ENCODE data around the gene CCDC102A. TPM values are rescaled to one million over a fixed set of nuclear protein-coding genes. Genes with fewer than 3 reads are reported as not detected.

CCDC102A gene
- total and polyA plus RNA-seq, 2 of the 13 experiments (the other 11 are each of a cell fraction or from before 2014, with no cell fraction given), result 2.1 to 2.8 TPM

GRCh38 chr16:57482845-57483545 is 53.4 kb downstream of the CCDC102A start (continued):
- peak; percentile 71 for TF ChIP-seq HNF4G (IDR thresholded peaks at IDR 0.05; ENCODE audit: borderline replicate concordance, low read depth, low read length)
- peak; percentile 94 for TF ChIP-seq HNF4G (CRISPR knock-in tag; IDR thresholded peaks at IDR 0.05; ENCODE audit: borderline replicate concordance, low read depth)
- TF ChIP-seq HDAC2 (CRISPR knock-in tag; IDR thresholded peaks at IDR 0.05), result peak; percentile 86
- no peak for TF ChIP-seq FOXP1 (IDR thresholded peaks at IDR 0.05)
- TF ChIP-seq FOXP1 (CRISPR knock-in tag; IDR thresholded peaks at IDR 0.05), result peak; percentile 12; the same call in 1 of the 2 replicates
- peak; percentile 77 for TF ChIP-seq FOSL1 (CRISPR knock-in tag; IDR thresholded peaks at IDR 0.05; ENCODE audit: borderline replicate concordance)
- no peak for TF ChIP-seq TCF12 (IDR thresholded peaks at IDR 0.05)
- TF ChIP-seq TCF12 (CRISPR knock-in tag; IDR thresholded peaks at IDR 0.05), result no peak
- no peak for TF ChIP-seq AFF4 (CRISPR knock-in tag; IDR thresholded peaks at IDR 0.05)
- peak; percentile 77; the same call in 1 of the 2 replicates for TF ChIP-seq ZNF788 (CRISPR knock-in tag; IDR thresholded peaks at IDR 0.05; ENCODE audit: borderline replicate concordance)
- no peak for TF ChIP-seq EEA1 (CRISPR knock-in tag; IDR thresholded peaks at IDR 0.05; ENCODE audit: borderline replicate concordance)
- TF ChIP-seq HMGXB4 (CRISPR knock-in tag; IDR thresholded peaks at IDR 0.05; ENCODE audit: borderline replicate concordance in 1 of 2, low read depth in 1 of 2), result peak; percentile 22 to 63; a peak in 2 of 4 replicates
- TF ChIP-seq FOXA1 (IDR thresholded peaks at IDR 0.05), result no peak
- TF ChIP-seq FOXA1 (CRISPR knock-in tag; IDR thresholded peaks at IDR 0.05), result peak; percentile 29; the same call in 1 of the 2 replicates
- TF ChIP-seq PHF8 (CRISPR knock-in tag; IDR thresholded peaks at IDR 0.05), result peak; percentile 44; the same call in 1 of the 2 replicates
- TF ChIP-seq MAX (IDR thresholded peaks at IDR 0.05), result peak; percentile 64
- TF ChIP-seq ZNF432 (CRISPR knock-in tag; IDR thresholded peaks at IDR 0.05; ENCODE audit: borderline replicate concordance), result no peak
- TF ChIP-seq POLR2AphosphoS2 (IDR thresholded peaks at IDR 0.05; ENCODE audit: low read depth, low read length), result no peak
- TF ChIP-seq IKZF5 (CRISPR knock-in tag; IDR thresholded peaks at IDR 0.05), result peak; percentile 35; the same call in 1 of the 2 replicates
- TF ChIP-seq ESRRA (CRISPR knock-in tag; IDR thresholded peaks at IDR 0.05; ENCODE audit: low read depth), result peak; percentile 99
- TF ChIP-seq PAX8 (CRISPR knock-in tag; IDR thresholded peaks at IDR 0.05; ENCODE audit: borderline replicate concordance), result no peak
- TF ChIP-seq CERS6 (CRISPR knock-in tag; IDR thresholded peaks at IDR 0.05), result no peak
- peak; percentile 95 for TF ChIP-seq FOSL2 (CRISPR knock-in tag; IDR thresholded peaks at IDR 0.05)

All from HepG2 (cell line).